Glomerular endothelial cell (primary cell): Measurements from ENCODE around the gene PLA2G2C. TPM values are rescaled to one million over a fixed set of nuclear protein-coding genes. Genes with fewer than 3 reads are reported as not detected.

Source experiments
- DNase-seq: peaks from one replicate; pipeline ENCODE4 v3.0.0-alpha.2; 2011; ENCODE audit warnings: low read depth, low spot score; ENCODE audit errors: extremely low read depth
- total RNA-seq: library from RNA; depleted of rRNA; stranded (reverse); fragments of >200 nt; gene quantifications from 2 replicates; pipeline ENCODE4 v1.2.3, GENCODE V29; 2015

The PLA2G2C gene
- total RNA-seq, 1 donor from 2014 or later, result not detected

- no peak for DNase-seq
Observed at GRCh38 chr1:20184997-20185833, 1.1 kb downstream of the PLA2G2C start.

- DNase-seq, result no peak
Observed at GRCh38 chr1:20184481-20184900, 1.8 kb downstream of the PLA2G2C start.

- no peak for DNase-seq
Observed at GRCh38 chr1:20183616-20184271, 2.6 kb downstream of the PLA2G2C start.

- no peak for DNase-seq
Observed at GRCh38 chr1:20183035-20183434, 3.3 kb downstream of the PLA2G2C start.

GRCh38 chr1:20182415-20182814 lies 3.9 kb downstream of the PLA2G2C start:
- DNase-seq, result no peak

- no peak for DNase-seq
Observed at GRCh38 chr1:20180844-20181207, 5.5 kb downstream of the PLA2G2C start.

- no peak for DNase-seq
Observed at GRCh38 chr1:20180129-20180843, 6.0 kb downstream of the PLA2G2C start.

GRCh38 chr1:20179371-20180128 lies 6.8 kb downstream of the PLA2G2C start:
- DNase-seq, result no peak

GRCh38 chr1:20178634-20179370 lies 7.5 kb downstream of the PLA2G2C start:
- DNase-seq, result no peak

GRCh38 chr1:20174937-20175666 lies 11.2 kb downstream of the PLA2G2C start:
- DNase-seq, result no peak

- DNase-seq, result no peak
Observed at GRCh38 chr1:20172033-20172590, 14.2 kb downstream of the PLA2G2C start.

- DNase-seq, result no peak
Observed at GRCh38 chr1:20169932-20170331, 16.4 kb downstream of the PLA2G2C start.

GRCh38 chr1:20168564-20169491 lies 17.5 kb downstream of the PLA2G2C start:
- no peak for DNase-seq

GRCh38 chr1:20167126-20167525 lies 19.2 kb downstream of the PLA2G2C start:
- no peak for DNase-seq

- no peak for DNase-seq
Observed at GRCh38 chr1:20166051-20166450, 20.3 kb downstream of the PLA2G2C start.

- no peak for DNase-seq
Observed at GRCh38 chr1:20165522-20165951, 20.8 kb downstream of the PLA2G2C start.

GRCh38 chr1:20164694-20165202 lies 21.6 kb downstream of the PLA2G2C start:
- no peak for DNase-seq

GRCh38 chr1:20160034-20160433 lies 26.3 kb downstream of the PLA2G2C start:
- DNase-seq, result no peak
